CD4-positive, alpha-beta T cell treated with Interleukin-4 for 1 hour (primary cell): ENCODE results near the gene ACSL1.
"Not testable (repeated sequence)": the region's sequence is repeated elsewhere in the genome, so short reads cannot be mapped to it uniquely, and the experiment has no call there.

ENCODE experiments used
- DNase-seq, 2 donors: peaks; one replicate each; pipeline ENCODE4 v3.0.0-alpha.2; 2020 to 2022

ACSL1 gene

GRCh38 chr4:184752496-184753275, 73.1 kb downstream of the ACSL1 start:
- no peak for DNase-seq

- no peak for DNase-seq
Observed at GRCh38 chr4:184751585-184751956, 74.2 kb downstream of the ACSL1 start.

- DNase-seq: no peak
Observed at GRCh38 chr4:184750926-184751584, 74.7 kb downstream of the ACSL1 start.

- no peak for DNase-seq
Observed at GRCh38 chr4:184748251-184748652, 77.5 kb downstream of the ACSL1 start.

GRCh38 chr4:184747034-184747830, 78.5 kb downstream of the ACSL1 start:
- DNase-seq: no peak

GRCh38 chr4:184745831-184746795, 79.7 kb downstream of the ACSL1 start:
- DNase-seq: peak; percentile 71 to 74

- DNase-seq: no peak
Observed at GRCh38 chr4:184744236-184744635, 81.5 kb downstream of the ACSL1 start.

GRCh38 chr4:184743650-184744049, 82.1 kb downstream of the ACSL1 start:
- DNase-seq: no peak

GRCh38 chr4:184741651-184742050, 84.1 kb downstream of the ACSL1 start:
- DNase-seq: not testable (repeated sequence)

- DNase-seq: no peak
Observed at GRCh38 chr4:184740980-184741391, 84.8 kb downstream of the ACSL1 start.

- peak in 1 of 2 donors; percentile 32 for DNase-seq
Observed at GRCh38 chr4:184739575-184739974, 86.2 kb downstream of the ACSL1 start.

- no peak for DNase-seq
Observed at GRCh38 chr4:184734758-184735157, 91.0 kb downstream of the ACSL1 start.

- DNase-seq: peak; percentile 96 to 97
Observed at GRCh38 chr4:184733654-184734524, 91.9 kb downstream of the ACSL1 start, which contains the start of gene CENPU. Gene CENPU, minus strand, starts transcription at chr4:184734096. Its CDS starts 34 bp downstream, at chr4:184734062.

- no peak for DNase-seq
Observed at GRCh38 chr4:184732126-184732525, 93.6 kb downstream of the ACSL1 start.

GRCh38 chr4:184731056-184731455, 94.7 kb downstream of the ACSL1 start:
- DNase-seq: no peak

GRCh38 chr4:184729946-184730345, 95.8 kb downstream of the ACSL1 start:
- DNase-seq: no peak

- no peak for DNase-seq
Observed at GRCh38 chr4:184728858-184729257, 96.9 kb downstream of the ACSL1 start.

- DNase-seq: no peak
Observed at GRCh38 chr4:184727430-184727829, 98.3 kb downstream of the ACSL1 start.

- no peak for DNase-seq
Observed at GRCh38 chr4:184722798-184723197, 103.0 kb downstream of the ACSL1 start.

GRCh38 chr4:184721254-184721653, 104.5 kb downstream of the ACSL1 start:
- no peak for DNase-seq

- DNase-seq: no peak
Observed at GRCh38 chr4:184719407-184719806, 106.4 kb downstream of the ACSL1 start.
